Myocyte (in vitro differentiated cells): ENCODE results near the gene KLC3. TPM values are rescaled to one million over a fixed set of nuclear protein-coding genes. Genes with fewer than 3 reads are reported as not detected.
"Not testable (repeated sequence)": the region's sequence is repeated elsewhere in the genome, so short reads cannot be mapped to it uniquely, and the experiment has no call there.

ENCODE experiments used
- DNase-seq: peaks from one replicate; pipeline ENCODE4 v3.0.0-alpha.2; 2012; ENCODE audit warnings: low read depth
- total RNA-seq: library from RNA; depleted of rRNA; stranded (reverse); fragments of >200 nt; gene quantifications from 2 replicates; pipeline ENCODE4 v1.2.3, GENCODE V29; 2014

Gene KLC3
- total RNA-seq, 1 donor from 2014 or later: not detected

GRCh38 chr19:45315304-45315703 is 25.2 kb upstream of the KLC3 start:
- DNase-seq: no peak

GRCh38 chr19:45320997-45321775 is 19.4 kb upstream of the KLC3 start:
- DNase-seq: no peak

GRCh38 chr19:45321848-45322247 is 18.7 kb upstream of the KLC3 start:
- DNase-seq: peak; percentile 84

GRCh38 chr19:45322311-45322710 is 18.2 kb upstream of the KLC3 start:
- DNase-seq: peak; percentile 75

- DNase-seq: peak; percentile 96
Observed at GRCh38 chr19:45322744-45323281, 17.7 kb upstream of the KLC3 start, which contains the start of gene CKM. TSS of gene CKM (minus strand) at chr19:45322875. CDS start at chr19:45319713, 3,162 bp downstream.

GRCh38 chr19:45323671-45324081 is 16.9 kb upstream of the KLC3 start:
- DNase-seq: peak; percentile 95

- DNase-seq: no peak
Observed at GRCh38 chr19:45324349-45324907, 16.1 kb upstream of the KLC3 start.

- no peak for DNase-seq
Observed at GRCh38 chr19:45327404-45328143, 13.0 kb upstream of the KLC3 start.

GRCh38 chr19:45331411-45331810 is 9.1 kb upstream of the KLC3 start:
- no peak for DNase-seq

GRCh38 chr19:45333609-45334303 is 6.8 kb upstream of the KLC3 start:
- DNase-seq: no peak

GRCh38 chr19:45334881-45335280 is 5.7 kb upstream of the KLC3 start:
- not testable (repeated sequence) for DNase-seq

- DNase-seq: no peak
Observed at GRCh38 chr19:45336696-45337251, 3.8 kb upstream of the KLC3 start.

GRCh38 chr19:45339629-45340028 is 921 bp upstream of the KLC3 start:
- DNase-seq: no peak

GRCh38 chr19:45340899-45341453 is 426 bp downstream of the KLC3 start:
- DNase-seq: no peak

- no peak for DNase-seq
Observed at GRCh38 chr19:45342911-45343310, 2.4 kb downstream of the KLC3 start.

- DNase-seq: no peak
Observed at GRCh38 chr19:45344621-45345505, 4.3 kb downstream of the KLC3 start.

- no peak for DNase-seq
Observed at GRCh38 chr19:45345506-45345860, 4.9 kb downstream of the KLC3 start.

GRCh38 chr19:45346449-45346848 is 5.9 kb downstream of the KLC3 start:
- no peak for DNase-seq

GRCh38 chr19:45347570-45348366 is 7.2 kb downstream of the KLC3 start:
- no peak for DNase-seq
